HCT116 (cell line): ENCODE data around the gene CLDN20.

ENCODE experiments used
- ATF3 ChIP-seq: IDR thresholded peaks from 2 replicates; pipeline ENCODE4 v1.6.1; 2012
- CTCF ChIP-seq, 3 experiments: fragments of 200-600 bp in 1 of 3; sonication (generic) in 1 of 3; IDR thresholded peaks in 2 of 3; conservative IDR thresholded peaks in 1 of 3; 2 replicates each; pipeline ENCODE4 v1.5.1; 2012 to 2017; ENCODE audit warnings: low read depth in 2 of 3, low read length in 2 of 3, antibody characterized with exemption in 1 of 3, borderline replicate concordance in 1 of 3, control low read depth in 1 of 3, mild to moderate bottlenecking in 1 of 3, mixed read lengths in 1 of 3, mixed run types in 1 of 3, moderate library complexity in 1 of 3; ENCODE audit not compliant: insufficient read depth in 1 of 3
- EZH2 ChIP-seq: fragments of 200-600 bp; sonication (generic); IDR thresholded peaks from 2 replicates; pipeline ENCODE4 v1.6.1; 2017; ENCODE audit warnings: antibody characterized with exemption, mixed run types
- EZH2phosphoT487 ChIP-seq: fragments of 200-600 bp; IDR thresholded peaks from 2 replicates; pipeline ENCODE4 v1.6.1; 2018; ENCODE audit warnings: antibody characterized with exemption, borderline replicate concordance
- JUND ChIP-seq: IDR thresholded peaks from 2 replicates; pipeline ENCODE4 v1.6.1; 2012
- POLR2A ChIP-seq: IDR thresholded peaks from 2 replicates; pipeline ENCODE4 v1.7.0; 2011; ENCODE audit warnings: borderline replicate concordance; ENCODE audit not compliant: insufficient read depth, insufficient read length; ENCODE audit errors: extremely low read depth
- POLR2AphosphoS5 ChIP-seq: IDR thresholded peaks from 2 replicates; pipeline ENCODE4 v1.6.1; 2011; ENCODE audit warnings: mild to moderate bottlenecking, low read depth, low read length, moderate library complexity
- ZNF274 ChIP-seq: fragments of 200-500 bp; sonication (Bioruptor generic); IDR thresholded peaks from 2 replicates; pipeline ENCODE4 v1.6.1; 2014; ENCODE audit warnings: mild to moderate bottlenecking, low read depth, low read length, inconsistent platforms
- TF ChIP-seq, protein P1 (sequence below): IDR thresholded peaks from 2 replicates; pipeline ENCODE4 v1.6.1; 2012

GRCh38 chr6:155261111-155261900 is 2.5 kb upstream of the CLDN20 start:
- TF ChIP-seq JUND: no peak
- no peak for TF ChIP-seq POLR2A
- TF ChIP-seq ATF3: no peak
- TF ChIP-seq, protein P1, sequence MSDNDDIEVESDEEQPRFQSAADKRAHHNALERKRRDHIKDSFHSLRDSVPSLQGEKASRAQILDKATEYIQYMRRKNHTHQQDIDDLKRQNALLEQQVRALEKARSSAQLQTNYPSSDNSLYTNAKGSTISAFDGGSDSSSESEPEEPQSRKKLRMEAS: no peak
- peak in 1 of 3 experiments; percentile 17; a peak in 1 of 6 replicates for TF ChIP-seq CTCF (IDR thresholded peaks at IDR 0.05 in 2 of 3, conservative IDR thresholded peaks at IDR 0.05 in 1 of 3; ENCODE audit: borderline replicate concordance in 1 of 3, insufficient read depth in 1 of 3, low read depth in 2 of 3, low read length in 2 of 3)
- no peak for TF ChIP-seq POLR2AphosphoS5
- no peak for TF ChIP-seq EZH2phosphoT487
- TF ChIP-seq ZNF274: no peak
- TF ChIP-seq EZH2: no peak
